Activated T-helper 1 cell treated with Interleukin-2 at 50 U/mL for 16 hours (primary cell): Measurements from ENCODE around the gene WDR37.

Experiments
- DNase-seq: peaks from one replicate; pipeline ENCODE4 v3.0.0-alpha.2; 2020; ENCODE audit warnings: low read depth

Gene WDR37

DNA sequence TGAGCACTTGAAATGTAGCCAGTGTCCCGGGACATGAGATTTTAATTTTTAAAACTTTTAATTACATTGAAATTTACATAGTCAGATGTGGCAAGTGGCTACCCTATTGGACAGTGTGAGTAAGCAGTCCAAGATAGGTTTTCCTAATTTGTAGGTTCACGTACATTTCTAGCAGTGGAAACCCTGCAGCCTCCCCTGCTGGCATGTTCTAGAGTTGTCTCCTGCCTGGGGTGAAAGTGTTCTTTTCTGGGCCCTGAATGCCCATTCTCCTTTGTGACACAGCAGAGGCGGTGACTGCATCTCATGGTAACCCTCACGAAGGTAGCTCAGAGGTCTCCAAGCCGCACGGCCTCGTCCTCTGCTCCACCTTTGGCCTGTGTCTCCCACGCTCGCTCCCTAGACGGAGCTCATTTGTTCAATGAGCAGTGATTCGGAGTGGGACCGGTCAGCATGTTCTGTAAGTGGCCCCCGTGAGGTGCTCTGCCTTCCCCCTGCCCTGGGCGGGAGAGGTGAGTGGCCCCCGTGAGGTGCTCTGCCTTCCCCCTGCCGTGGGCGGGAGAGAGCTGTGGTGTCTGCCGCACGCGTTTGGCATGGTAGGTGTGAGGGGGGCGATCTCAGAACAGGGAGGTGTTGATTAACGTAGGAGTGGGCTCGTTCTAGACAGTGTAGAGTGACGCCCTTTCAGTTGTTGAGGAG is 18.0 kb downstream of the WDR37 start:
- DNase-seq: no peak

DNA sequence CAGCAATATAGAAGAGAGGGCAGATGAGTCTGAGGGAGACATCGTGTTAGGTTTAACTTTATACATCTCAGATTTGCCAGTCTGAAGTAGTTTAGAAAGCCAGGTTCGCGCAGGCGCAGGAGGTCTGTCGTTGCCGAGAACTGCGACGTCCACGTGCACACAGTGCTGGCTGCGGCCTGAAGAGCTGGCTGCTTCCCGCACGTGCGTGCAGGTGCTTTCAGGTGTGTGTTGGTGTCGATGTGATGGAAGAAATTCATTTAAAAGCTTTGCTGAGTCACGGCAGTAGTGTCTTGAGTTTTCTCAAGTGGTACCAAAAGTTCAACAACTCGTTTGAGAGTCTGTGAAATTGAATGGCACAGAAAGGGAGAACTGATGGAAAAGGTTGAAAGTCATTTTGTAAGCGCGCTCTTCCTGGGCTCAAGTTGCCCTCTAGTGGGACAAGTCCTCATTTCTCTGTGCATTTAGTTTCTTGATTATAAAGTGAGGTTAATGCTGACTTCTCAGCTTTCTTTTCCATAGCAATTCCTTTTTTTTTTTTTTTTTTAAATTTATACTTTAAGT is 18.6 kb downstream of the WDR37 start:
- DNase-seq: no peak

DNA sequence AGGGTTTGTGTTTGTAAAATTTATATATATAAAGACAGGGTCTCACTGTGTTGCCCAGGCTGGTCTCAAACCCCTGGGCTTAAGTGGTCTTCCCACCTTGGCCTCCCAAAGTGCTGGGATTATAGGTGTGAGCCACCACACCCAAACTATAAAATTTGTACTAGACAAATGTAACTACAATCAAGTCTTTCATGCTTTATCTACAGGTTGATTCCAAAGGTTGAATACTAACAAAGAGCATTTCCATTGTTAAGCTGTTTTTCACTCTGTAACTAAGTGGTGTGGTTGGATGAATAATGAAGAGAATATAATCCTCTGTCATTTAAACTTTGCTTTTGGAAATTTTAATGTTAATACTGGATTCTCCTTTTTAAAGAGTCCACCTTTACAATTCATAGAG is 22.5 kb downstream of the WDR37 start:
- no peak for DNase-seq

DNA sequence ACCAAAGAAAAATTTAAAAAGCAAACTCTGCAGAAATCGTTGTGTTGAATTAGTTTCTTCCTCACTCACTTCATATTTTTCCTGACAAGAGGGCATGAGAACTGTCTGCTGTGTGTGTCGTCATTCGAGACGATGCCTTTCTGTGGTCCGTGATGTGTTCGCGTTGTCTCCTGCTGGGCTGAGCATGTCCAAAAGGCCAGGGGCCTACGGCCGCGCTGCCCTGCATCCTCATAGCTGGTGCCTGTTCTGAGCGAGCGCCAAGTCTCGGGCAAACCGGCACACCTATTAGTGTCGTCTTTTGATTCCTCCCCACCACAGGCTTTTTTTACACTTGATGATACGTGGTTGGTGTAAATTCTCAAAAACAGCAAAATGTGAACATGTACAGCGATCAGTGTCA is 27.4 kb downstream of the WDR37 start:
- no peak for DNase-seq

DNA sequence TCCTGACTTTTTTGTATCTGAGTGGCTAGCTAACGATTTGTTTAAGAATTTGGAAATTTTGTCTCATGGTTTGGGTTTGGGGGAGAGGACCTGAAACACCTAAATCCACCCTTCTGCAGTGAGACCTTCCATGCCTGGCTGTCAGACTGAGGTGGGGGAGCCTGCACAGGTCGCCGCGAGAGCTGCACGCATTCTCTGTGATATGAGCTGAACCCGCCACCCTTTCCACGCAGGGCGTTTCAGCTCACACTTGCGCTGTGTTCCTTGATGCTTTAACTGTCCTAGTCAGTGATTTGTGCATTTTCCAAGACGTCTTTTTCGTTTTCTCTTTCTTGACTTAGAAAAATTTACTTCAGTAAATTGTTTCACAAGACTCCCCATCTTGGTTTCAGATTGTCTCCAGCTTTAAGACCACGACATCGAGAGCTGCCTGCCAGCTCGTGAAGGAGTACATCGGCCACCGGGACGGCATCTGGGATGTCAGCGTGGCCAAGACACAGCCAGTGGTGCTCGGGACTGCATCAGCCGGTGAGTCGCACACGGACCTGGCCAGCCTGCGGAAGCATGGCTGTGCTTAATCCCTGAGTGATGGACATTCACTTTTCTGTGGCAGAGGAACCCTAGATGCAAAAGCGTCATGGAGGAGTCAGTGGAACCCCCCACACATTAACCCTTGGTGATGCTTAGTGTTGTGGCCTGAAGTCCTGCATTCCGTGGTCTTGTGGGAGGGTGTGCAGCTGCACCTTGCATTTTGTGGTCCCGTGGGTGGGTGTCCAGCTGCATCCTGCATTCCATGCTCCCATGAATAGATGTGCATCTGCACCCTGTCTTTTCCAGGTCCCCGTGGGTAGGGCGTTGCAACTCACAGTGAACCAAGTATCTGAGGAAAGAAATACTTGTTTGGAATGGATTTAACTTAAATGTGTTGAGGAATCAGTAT is 28.1 kb downstream of the WDR37 start:
- no peak for DNase-seq

DNA sequence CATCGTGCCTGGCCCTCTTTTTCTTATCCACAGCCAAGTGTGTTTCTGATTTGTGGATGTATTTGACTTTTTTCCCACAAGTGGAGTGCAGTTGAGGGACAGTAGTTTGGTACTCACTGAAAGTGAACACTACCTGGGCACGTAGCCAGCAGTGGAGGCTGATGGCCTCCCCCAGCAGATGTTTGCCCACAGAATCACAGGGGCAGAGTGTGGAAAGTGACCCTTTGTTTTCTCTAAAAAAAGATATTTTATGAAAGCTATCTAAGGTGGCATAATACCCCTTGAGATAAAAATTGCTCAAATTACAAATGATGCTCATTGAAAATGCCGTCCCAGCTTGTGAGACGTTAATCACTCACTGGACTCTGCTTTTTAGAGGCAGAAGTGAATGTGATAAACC is 29.1 kb downstream of the WDR37 start:
- DNase-seq: no peak

DNA sequence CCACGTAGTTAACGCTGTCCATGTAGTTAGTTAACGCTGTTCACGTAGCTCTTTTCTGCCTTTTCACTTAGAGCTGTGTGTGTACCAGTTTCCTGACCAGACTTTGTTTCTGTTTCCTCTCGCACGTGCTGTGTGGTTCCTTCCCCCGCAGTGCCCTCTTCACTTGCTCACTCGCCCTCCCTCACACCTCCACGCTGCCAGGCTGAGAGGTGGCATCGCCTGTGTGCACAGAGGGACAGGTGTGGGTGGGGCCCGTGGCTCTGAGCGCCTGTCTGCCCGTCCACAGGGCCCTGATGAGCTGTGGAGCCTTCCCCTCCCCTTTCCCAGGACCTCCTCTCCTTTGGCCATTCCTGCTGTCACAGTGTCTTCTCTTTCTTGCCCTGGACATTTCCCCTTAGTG is 30.6 kb downstream of the WDR37 start:
- no peak for DNase-seq

DNA sequence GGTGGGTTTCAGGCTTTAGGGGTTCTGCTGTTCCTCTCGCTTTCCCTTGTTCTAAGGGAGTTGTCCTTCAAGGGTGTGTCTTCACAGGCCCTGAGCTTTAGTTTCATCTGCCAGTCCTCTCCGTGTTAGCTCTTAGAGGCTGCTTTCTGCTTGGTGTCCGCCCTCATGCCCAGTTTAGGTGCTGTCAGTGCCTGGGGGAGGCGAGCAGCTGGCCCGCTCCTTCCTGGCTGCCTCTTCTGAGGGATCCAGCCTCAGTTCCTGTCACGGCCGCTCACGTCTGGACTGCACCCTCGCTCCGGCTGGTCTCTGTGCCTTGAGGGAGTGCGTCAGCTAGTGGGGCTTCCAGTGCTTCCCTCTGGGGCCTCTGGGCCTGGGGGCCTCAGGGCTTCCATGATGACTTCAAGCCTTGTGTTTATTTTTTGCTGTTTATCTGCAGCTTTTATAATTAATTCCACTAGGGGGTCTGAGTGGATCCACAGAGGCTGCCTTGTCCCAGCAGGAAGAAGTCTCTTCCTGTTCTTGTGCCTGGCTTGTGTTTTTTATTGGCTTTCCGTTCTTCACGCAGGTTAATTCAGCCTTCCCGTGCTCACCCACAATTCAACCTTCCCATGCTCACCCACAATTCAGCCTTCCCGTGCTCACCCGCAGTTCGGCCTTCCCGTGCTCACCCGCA is 33.0 kb downstream of the WDR37 start:
- DNase-seq: no peak

DNA sequence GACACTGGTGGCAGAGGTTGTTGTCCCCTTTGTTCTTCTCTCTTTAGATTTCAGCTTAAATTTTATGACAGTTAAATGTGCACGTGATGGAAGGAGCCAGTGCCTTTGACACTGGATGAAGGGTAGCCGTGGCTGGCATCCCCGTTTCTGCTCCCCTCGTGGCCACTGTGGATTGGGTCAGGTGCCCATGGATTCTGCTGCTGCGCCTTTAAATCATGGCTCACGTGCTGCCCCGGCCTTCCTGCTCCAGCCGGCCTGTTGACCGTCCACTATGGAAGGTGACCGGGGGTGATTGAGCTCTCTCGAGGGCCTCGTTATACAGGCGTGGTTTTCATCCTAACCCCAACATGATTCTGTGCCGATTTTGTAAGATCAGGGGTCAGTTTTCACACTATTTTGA is 34.5 kb downstream of the WDR37 start:
- DNase-seq: no peak

DNA sequence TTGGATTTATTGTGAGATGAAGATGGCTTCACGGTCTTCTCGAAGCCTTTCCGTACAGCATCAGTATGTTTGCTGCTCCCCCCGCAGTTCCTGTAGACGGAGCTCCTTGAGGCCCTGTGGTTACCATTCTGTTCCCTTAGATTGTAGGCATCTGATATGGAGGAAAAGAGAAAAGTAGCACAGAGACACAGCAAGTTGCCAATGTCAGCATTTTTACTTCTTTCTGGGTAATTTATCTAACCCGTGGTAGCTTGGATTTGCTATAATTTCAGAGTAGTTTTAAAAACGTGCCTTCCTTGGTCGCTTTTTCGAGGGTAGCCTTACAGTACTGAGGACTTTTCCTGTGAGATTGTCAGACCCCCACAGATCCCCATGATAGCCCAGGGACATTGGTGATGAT is 37.5 kb downstream of the WDR37 start:
- no peak for DNase-seq

DNA sequence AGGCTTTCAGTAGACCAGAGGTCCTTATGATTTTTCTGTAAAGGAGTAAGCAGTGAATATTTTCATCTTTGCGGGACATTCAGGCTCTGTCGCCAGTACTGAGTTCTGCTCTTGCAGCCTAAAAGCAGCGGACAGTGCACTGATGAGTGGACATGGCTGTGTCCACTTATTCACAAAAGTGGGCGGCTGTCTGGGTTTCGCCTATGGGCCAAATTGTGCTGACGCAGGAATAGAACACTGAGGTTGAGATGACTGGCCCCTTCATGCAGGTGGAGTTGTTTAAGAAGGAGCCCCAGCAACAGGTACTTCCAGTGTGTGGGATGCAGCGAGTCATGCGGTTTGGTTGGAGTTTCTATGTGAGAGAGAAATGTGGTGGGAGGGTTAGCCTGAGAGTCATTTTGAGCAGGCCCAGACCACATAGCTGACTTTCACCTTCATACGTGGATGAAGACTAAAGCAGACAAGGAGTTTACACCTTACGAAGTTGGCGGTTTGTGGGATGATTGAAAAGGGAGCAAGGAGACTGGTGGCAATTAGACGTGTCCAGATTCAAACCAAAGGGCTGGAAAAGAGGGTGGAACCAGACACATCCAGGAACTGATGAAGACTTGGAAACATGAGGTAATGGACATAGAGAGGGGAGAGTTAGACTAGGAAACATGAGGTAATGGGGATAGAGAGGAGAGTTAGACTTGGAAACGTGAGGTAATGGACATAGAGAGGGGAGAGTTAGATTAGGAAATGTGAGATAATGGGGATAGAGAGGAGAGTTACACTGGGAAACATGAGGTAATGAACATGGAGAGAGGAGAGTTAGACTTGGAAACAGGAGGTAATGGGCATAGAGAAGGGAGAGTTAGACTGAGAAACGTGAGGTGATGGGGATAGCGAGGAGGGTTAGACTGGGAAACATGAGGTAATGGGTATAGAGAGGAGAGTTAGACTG is 38.2 kb downstream of the WDR37 start:
- DNase-seq: no peak

DNA sequence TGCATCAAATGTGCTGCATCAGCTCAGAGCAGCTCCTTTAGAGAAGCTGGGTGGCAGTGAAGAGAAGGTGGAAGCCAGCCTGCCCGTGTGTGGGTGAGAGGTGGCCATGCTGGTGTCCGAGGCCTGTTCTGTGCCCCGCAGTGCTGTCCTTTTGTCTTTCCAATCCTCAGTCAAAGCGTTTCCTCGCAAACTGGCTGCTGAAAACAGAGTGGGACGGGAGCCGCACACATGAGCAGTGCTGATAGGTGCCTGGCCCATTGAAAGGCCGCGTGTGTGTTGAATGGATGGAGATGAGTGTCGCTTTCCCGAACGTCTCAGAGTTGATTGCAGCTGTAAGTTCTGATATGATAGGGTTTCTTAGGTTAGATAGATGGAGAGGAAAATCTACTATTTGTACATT is 39.3 kb downstream of the WDR37 start:
- DNase-seq: no peak

DNA sequence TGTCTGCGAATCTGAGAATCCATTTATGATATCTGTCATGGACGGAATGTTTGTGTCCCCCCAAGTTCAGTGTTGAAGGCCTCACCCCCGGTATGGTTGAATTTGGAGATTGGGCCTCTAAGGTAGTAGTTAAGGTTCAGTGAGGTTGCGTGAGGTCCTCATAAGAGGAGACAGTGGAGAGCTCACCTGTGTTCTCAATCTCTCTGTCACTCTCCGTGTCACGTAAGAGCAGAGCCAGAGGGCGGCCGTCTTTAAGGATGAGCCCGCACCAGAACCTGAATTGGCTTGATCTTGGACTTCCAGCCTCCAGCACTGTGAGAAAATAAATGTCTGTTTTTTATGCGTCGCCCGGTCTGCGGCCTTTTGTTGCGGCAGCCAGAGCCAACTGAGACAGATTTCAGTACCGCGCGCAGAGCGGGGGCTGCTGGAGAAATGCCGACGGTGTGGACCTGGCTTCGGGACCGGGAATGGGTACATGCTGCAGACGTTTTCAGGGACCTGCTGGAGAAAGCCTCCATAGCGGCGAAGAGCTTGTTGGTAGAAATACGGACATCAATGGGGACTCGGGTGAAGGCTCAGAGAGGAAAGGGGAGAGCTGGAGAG is 40.2 kb downstream of the WDR37 start:
- no peak for DNase-seq

DNA sequence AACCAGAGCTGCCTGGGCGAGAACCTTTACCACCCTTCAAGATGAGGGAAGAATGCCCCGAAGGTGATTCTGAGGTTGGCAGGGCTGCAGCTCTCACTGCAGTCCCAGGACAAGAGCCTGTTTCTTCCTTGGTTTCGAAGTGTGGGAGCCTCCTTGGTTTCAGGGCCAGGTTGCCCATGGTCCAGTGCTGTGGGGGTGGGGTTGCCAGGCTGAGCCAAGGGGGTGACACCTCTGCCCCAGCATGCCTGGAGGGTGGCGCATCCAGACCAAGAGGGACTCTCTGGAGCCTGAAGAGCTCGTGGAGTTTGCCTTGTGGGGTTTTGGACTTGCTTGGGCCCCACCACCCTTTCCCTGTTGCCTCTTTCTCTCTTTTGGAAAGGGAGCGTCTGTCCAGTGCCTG is 41.3 kb downstream of the WDR37 start:
- no peak for DNase-seq

DNA sequence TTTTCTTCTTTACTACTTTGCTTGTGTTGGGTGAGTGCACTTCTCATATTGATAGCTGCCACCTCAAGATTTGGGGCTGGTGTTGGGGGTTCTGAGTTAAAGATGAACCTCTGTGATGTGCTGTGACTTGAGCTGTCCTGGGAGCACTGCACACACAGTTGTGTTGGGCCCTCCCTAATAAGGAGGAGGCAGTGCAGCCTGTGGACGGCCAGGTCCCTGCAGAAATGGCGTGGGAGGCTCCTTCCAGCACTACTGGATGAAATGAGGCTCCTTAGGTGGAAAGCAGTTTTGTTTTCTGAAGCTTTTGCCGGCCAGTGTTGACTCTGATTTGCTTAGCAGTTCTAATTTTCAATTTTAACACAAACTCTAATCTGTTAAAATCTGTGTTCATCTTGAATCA is 44.0 kb downstream of the WDR37 start:
- no peak for DNase-seq

DNA sequence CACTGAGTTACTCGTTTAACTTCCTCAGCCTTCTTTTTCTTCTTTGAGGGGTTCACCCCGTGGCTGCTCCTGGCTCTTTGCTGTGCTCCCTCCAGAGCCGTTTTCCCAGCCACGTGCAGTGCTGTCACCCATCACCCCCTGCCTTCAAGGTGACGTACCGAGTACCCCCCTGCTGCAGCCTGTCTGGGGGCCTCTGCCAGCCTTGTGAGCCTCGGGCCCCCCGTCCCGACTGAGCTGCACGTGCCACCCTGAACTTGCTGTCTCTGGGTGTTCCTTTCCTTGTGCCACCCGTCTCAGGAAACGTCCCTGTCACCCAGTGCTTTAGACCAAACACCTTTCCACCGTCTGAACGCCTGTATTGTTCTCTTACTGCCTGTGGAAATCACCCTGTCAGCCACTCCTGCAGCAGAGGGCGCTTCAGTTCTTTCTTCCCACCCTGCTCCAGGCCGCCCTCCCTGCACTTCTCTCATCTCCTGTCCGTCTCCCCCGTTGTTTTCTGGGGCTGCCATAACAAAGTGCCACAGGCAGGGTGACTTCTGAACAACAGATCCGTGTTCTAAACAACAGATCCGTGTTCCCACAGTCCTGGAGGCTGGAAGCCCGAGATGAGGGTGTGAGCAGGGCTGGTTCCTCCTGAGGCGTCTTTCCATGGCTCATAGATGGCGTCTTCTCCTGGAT is 44.6 kb downstream of the WDR37 start:
- DNase-seq: no peak

DNA sequence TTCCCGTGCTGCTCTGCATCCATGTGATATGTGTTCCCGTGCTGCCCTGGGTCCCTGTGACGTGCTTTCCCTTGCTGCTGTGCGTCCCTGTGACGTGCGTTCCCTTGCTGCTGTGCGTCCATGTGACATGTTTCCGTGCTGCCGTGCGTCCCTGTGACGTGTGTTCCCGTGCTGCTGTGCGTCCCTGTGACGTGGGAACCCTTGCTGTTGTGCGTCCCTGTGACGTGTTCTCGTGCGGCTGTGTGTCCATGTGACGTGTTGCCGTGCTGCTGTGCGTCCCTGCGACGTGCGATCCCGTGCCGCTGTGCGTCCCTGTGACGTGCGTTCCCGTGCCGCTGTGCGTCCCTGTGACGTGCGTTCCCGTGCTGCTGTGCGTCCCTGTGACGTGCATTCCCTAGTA is 45.8 kb downstream of the WDR37 start:
- DNase-seq: no peak

DNA sequence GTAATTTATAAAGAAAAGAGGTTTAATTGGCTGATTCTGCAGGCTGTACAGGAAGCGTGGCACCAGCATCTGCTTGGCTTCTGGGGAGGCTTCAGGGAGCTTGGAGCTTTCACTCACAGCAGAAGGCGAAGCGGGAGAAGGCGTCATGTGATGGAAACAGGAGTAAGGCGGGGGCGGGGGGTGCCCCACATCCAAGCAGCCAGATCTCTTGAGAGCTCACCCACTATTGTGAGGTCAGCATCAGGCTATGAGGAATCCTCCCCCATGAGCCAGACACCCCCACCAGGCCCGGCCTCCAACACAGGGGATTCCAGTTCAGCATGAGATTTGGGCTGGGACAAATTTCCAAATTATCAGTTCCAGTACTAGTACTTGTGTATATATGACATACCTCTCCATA is 46.2 kb downstream of the WDR37 start:
- DNase-seq: no peak

DNA sequence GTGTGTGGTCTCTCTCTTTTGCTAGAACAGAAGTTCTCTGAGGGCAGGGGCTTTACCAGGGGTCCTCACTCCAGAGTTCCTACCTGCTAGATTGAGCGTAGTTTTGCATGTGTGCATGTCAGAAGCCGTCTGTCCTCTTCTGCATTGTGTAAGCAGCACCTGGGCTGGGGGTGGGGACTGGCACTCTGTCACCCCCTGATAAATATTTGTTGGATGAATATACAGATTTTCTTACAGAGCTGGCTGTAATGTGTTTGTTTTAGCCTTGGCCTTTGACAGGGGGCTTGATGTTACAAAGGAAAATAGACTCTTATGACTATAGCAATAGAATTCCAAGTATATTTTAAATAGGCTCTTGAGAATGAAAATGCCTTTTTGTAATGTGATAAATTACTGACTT is 46.6 kb downstream of the WDR37 start:
- DNase-seq: no peak

DNA sequence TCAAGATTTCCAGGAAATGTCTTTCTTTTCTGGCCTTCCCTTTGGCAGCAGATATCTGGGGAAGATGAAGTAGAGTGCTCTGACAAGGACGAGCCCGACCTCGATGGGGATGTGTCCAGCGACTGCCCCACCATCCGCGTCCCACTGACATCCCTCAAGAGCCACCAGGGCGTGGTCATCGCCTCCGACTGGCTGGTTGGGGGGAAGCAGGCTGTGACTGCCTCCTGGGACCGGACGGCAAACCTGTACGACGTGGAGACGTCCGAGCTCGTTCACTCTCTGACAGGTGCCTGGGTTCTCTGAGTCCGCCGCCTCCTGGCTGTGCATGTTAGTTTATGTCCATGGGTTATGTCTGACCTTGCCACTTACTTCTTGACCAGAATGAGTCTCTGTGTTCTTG is 47.4 kb downstream of the WDR37 start:
- DNase-seq: no peak

DNA sequence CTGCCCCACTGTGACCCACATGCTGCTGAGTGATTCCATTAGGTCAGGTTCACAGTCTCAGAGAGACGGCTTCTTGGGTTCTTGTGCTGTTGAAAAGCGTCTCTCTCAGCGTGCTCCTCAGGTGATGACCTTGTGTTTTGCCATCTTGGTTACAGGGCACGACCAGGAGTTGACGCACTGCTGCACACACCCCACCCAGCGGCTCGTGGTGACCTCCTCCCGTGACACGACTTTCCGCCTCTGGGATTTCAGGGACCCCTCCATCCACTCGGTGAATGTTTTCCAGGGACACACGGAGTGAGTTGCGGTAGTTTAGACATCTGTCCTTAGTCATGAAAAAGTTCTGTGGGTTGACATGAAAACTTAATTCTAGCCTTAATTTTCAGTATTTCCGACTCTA is 48.8 kb downstream of the WDR37 start:
- no peak for DNase-seq
